ENCODE data around the gene YEATS2.
"Not testable (repeated sequence)": the region's sequence is repeated elsewhere in the genome, so short reads cannot be mapped to it uniquely, and the experiment has no call there.

YEATS2 gene

DNA sequence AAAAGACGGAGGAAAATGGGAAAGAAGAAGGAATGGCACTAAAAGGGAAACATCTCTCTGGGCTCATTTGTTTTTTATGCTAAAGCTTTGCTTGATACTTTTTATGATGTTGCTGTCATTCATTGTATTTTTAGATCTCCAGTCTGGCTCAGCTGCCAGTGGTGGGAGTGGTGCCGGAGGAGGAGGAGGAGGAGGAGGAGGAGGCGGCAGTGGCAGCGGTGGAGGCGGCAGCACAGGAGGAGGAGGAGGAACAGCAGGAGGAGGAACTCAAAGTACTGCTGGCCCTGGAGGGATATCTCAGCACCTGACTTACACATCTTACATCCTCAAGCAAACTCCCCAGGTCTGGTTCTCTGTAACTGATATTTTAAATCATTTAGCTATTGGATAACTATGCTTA, 78.2 kb downstream of the YEATS2 start:
- DNase-seq (ENCODE audit: low read depth in 1 of 2, low spot score in 1 of 2), result no peak

DNA sequence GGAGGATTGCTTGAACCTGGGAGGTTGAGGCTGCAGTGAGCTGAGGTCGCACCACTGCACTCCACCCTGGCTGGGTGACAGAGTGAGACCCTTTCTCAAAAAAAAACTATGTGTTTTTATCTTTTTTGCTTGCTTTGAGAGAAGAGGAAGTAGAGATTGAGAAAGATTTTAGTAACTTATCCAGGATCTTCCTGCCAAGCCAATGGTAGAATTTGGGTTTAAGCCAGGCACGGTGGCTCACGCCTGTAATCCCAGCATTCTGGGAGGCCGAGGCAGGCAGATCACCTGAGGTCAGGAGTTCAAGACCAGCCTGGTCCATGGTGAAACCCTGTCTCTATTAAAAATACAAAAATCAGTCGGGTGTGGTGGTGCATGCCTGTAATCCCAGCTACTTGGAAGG, 78.9 kb downstream of the YEATS2 start:
- DNase-seq (ENCODE audit: low read depth in 1 of 2, low spot score in 1 of 2), result not testable (repeated sequence)

DNA sequence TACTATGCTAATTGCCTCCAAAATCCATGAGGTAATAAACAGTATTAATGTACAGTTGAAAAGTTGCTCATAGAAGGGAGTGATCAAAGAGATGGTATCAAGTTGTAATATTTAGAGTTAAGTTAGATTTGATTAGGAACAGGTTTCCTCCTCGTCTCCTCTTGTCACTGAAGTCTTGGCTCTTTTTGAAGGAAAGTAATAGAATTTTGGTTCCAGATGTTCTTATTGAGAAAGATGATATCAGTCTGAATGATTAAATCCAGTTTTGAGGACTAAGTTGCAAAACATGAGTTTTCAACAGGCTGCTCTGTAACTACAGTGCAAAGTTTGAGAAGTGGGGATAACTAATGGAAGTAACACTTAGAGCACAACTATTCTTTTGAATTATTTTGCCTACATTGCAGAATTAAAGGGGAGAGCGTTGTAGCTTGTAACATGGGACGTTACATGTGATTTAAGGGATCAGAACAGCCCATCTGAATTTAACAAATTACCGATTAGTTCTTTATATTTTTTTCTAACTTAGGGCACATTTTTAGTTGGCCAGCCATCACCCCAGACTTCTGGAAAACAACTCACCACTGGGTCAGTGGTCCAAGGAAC, 79.5 kb downstream of the YEATS2 start:
- no peak for DNase-seq (ENCODE audit: low read depth in 1 of 2, low spot score in 1 of 2)

DNA sequence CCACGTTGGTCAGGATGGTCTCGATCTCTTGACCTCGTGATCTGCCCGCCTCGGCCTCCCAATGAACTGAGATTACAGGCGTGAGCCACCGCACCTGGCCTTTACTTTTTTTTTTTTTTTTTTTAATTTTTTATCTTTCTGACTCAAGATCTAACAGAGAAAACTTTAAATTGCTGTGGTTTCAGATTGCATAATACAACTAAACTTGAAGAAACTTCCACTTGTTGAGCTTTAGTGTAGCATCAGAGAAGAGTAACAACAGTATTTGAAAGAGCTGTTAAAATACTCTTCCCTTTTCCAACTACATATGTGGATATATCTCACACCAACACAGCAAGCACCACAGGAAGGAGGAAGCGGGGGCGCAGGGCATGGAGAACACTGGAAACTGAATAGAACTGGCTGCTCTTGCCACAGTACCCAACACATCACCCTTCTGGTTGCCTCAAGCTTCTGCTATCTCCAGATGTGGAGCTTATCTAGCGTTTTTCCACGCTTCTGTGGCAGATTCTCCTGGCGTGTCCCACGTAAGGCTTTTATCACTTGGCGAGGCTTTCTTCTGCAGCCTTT, 82.4 kb downstream of the YEATS2 start:
- no peak for DNase-seq (ENCODE audit: low read depth in 1 of 2, low spot score in 1 of 2)

DNA sequence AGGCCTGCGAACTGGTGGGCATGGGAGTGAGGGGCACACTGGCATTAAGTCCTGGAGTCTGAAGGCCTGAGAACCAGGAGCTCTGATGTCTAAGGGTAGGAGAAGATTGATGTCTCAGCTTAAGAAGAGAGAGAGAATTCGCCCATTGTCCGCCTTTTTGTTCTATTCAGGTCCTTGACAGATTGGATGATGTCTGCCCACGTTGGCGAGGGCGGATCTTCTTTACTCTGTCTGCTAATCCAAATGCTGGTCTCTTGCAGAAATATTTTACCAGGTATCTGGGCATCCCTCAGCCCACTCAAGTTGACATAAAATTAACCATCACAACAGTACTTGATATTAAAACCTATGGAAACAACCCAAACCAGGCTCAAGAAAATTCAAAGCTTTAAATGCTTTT, 83.6 kb downstream of the YEATS2 start:
- no peak for DNase-seq (ENCODE audit: low read depth in 1 of 2, low spot score in 1 of 2)

DNA sequence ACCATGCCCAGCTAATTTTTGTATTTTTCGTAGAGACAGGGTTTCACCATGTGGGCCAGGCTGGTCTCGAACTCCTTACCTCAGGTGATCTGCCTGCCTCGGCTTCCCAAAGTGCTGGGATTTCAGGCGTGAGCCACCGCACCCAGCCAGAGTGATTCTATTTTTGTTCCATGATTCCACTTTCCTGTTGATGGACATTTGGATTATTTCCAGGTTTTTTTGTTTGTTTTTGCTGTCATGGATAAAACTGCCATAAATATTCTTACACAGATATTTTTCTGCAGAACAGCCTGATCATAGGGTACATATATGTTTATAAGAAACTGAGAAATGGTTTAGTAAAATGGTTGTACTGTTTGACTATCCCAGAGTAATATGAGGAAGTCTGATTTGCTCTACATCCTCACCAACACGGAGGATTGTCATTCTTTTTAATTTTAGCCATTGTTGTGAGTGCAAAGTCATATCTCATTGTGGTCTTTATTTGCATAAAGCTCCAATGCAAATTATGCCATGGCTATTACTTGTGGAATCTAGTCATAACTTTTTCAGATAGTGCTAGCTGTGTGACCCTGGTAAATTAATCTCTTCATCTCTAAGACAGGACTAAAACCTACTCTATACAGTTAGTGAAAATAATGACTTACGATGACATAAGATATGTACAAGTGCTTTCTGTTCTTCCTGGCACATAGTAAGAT, 85.1 kb downstream of the YEATS2 start:
- no peak for DNase-seq (ENCODE audit: low read depth in 1 of 2, low spot score in 1 of 2)

DNA sequence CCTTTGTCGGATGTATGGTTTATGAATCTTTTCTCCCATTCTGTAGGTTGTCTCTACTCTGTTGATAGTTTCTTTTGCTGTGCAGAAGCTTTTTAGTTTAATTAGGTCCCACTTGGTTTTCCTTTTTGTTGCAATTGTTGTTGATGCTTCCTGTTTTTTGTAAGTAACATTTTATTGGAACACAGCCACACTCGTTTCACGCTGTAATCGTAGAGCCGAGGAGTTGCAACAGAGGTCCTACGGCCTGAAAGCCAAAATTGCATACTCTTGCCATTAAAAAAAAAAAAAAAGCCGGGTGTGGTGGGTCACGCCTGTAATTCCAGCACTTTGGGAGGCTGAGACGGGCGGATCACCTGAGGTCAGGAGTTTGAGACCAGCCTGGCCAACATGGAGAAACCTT, 86.9 kb downstream of the YEATS2 start:
- DNase-seq (ENCODE audit: low read depth in 1 of 2, low spot score in 1 of 2), result not testable (repeated sequence)

DNA sequence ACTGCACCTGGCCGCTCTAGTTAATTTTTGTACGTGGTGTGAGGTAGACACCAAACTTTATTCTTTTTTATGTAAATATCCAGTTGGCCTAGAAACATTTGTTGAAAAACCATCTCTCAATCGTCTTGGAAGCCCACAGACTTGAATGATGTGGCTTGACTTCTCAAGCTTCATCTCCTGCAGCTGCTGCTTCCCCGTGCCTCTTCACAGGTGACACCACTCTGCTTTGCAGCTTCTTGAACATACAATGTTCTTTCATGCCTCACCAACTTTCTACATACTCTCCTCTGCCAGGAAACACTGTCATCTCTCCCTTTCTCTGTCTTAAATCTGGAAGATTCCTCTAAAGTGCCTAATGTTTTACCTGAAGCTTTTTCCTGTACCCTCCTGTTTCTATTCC, 92.2 kb downstream of the YEATS2 start:
- DNase-seq (ENCODE audit: low read depth in 1 of 2, low spot score in 1 of 2), result no peak

DNA sequence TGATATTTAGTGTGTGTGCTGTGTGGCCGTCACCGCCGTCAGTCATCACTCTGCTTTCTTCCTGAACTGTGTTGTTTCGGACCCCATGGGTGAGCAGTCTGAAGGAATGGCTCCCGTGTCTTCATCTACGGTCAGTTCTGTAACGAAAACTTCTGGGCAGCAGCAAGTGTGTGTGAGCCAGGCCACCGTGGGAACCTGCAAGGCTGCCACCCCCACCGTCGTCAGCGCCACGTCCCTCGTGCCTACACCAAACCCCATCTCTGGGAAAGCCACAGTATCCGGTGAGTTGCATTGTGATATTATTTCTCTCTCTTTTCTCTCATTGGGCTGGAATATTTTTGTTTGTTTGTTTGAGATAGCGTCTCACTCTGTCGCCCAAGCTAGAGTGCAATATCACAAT, 93.1 kb downstream of the YEATS2 start:
- DNase-seq (ENCODE audit: low read depth in 1 of 2, low spot score in 1 of 2), result no peak

DNA sequence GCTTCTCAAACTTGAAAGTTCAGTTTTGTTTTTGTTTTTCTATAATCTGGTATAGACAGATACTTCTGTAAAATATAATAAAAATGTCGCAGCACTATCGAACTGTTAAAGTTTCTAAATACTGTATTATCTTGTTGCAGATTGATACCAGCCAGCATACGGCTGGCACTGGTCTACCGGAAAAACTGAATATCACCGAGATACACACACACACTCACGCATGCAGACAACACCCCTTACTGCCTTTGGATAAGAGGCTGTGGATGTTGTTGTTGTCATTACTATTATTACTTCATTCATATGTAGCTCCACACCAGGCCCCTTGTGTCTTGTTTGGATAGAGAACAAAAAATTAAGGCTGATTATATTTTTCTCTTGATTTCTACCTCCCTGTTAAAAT, 95.4 kb downstream of the YEATS2 start:
- no peak for DNase-seq (ENCODE audit: low read depth in 1 of 2, low spot score in 1 of 2)

DNA sequence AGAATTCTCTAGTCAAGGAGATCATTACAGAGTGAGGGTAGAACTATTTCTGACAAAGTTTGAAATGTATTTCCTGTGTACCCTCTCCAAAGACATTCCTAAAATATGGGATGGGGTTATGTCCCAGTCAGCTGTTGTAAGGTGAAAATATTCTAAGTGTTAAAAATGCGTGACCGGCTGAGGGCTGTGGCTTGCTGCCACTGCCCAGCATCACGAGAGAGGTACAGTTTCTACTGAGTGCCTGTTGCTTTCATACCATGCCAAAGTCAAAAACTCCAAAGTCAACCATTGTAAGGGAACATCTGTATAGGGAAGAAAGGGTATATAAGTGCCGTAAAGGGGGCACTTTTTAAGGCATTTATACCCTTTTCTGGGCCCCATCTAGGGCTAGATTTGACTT, 96.9 kb downstream of the YEATS2 start:
- no peak for DNase-seq (ENCODE audit: low read depth in 1 of 2, low spot score in 1 of 2)

DNA sequence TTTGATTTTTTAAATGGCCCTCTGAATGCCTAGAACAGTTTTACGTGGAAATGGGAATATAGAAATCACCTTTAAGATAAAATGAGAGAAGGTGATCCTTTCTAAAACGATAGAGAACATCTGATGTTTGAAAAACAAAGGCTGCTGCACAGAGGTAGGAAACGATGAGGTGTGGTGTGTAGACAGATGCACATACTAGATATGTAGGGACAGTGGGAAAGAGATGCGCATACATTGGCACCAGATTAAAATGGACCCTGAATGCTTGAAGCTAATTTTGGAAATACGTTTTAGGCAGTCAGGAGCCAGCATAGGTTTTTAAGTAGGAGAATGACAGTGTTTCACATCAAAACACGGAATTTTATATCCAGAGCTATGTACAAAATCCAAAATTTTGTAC, 98.8 kb downstream of the YEATS2 start:
- no peak for DNase-seq (ENCODE audit: low read depth in 1 of 2, low spot score in 1 of 2)

DNA sequence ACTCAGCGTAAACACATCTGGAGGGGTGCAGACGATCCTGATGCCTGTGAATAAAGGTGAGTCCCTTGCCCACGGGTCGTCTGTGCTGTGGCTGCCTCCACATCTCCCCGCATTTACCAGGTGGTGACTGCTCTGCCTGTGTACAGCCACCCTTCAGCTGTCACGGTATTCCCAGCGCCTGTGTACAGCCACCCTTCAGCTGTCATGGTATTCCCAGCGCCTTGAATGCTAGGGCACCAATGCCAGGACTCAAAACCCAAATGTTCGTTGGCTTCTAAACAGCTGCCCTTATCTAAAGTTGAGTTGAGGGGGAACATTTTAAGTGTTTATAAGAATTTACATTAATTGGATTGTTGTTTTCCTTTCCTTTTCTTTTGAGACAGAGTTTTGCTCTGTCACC, 100.4 kb downstream of the YEATS2 start:
- DNase-seq (ENCODE audit: low read depth in 1 of 2, low spot score in 1 of 2), result no peak

DNA sequence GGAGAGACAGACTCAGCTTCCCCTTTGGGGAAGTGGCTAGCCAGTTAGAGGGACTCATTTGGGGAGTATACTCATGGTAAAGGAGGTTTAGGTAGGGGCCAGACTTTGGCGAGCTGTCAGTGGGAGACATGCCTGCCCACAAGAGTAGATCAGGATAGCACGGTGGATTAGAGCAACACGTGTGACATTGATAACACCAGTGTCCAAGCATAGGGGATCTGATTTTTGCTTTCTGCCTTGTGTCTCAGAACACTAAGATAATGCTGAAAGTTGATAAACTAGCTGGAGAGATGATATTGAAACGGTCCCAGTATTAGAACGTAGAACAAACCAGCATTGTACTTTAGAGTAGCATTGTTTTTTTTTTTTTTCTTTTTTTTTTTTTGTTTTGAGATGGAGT, 101.9 kb downstream of the YEATS2 start:
- no peak for DNase-seq (ENCODE audit: low read depth in 1 of 2, low spot score in 1 of 2)

DNA sequence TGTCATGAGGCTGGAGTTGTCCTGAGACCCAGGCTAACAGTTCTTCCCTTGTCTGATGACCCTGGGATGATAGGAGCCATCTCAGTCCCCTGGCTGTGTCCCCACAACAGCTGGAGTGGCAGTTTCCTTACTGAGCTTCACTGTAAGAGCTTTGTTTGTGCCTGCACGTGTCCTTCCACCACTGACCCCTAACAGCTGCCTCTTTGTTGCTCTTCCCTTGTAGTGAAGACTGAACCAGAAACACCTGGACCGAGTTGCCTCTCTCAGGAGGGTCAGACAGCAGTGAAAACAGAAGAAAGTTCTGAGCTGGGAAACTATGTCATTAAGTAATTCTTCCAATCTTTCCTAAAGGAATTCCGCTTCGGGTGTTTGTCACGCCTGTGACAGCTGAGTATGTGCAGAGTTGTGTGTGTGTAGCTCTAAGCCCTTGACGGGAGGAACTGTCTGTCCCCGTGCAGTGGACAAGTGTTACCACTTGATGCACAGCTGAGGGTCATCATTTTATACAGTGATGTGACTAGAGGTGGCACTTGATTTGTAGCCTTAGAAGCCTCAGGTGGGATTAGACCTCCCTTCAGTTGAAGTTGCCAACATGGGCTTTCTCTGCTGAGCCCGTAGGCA, 102.8 kb downstream of the YEATS2 start:
- no peak for DNase-seq (ENCODE audit: low read depth in 1 of 2, low spot score in 1 of 2)

DNA sequence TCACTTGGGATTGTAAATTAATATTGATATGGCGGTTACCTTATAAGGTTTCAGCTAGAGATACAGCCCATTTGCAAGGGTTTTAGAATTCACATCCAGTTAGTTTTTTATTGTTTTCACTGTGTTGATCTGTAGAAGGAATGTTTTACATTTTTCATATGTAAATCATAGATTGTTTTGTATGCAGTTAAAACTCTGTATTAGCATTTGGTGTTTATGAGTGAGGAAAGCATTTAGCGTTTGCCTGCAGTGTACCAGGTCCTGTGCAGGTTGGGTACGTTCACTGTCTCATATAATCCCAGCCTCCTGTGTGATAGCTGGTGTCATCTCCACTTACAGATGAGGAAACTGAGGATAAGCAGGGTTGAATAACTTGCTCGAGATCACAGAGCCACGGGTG, 104.0 kb downstream of the YEATS2 start:
- no peak for DNase-seq (ENCODE audit: low read depth in 1 of 2, low spot score in 1 of 2)

DNA sequence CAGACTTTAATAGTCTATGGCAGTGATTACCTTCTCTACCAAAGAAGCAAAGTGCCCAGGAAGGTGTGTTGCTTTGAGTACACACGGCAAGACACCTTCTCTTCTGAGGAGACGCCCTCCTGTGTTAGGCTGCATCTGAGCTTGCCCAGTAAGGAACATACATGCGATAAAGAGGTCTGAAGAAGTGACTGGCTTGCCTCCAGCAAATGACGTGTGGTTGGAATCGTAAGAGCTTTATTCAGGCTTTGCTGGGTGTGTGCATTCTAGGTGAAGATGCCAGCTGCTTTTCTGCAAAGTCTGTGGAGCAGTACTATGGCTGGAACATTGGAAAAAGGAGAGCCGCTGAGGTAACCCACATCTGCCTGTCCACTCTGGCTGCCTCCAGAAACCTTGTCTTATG, 105.4 kb downstream of the YEATS2 start:
- DNase-seq (ENCODE audit: low read depth in 1 of 2, low spot score in 1 of 2), result no peak

DNA sequence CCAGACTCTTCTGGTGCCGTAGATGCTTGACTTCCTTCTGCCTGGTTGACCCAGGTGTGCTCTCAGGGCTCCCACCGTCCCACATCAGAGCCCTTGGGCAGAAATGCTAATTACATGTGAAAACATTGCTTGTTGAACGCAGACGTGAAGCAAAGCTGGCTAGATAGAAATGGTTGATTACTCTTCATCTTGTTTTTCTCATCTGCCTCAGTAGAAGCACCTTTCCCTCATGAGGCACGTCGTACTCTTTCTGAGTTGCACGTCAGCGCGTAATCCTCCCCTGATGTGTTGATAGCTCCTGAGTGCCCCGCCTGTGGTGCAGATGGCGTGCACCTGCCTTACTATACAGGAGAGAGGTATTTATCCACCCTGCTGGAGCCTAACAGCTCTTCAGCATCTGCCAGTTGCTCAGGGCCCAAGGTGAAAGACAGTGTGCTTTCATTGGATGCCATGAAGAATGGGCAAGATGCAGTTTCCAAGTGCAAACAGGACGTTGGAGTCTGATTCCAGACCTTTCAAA, 109.7 kb downstream of the YEATS2 start:
- no peak for DNase-seq (ENCODE audit: low read depth in 1 of 2, low spot score in 1 of 2)

DNA sequence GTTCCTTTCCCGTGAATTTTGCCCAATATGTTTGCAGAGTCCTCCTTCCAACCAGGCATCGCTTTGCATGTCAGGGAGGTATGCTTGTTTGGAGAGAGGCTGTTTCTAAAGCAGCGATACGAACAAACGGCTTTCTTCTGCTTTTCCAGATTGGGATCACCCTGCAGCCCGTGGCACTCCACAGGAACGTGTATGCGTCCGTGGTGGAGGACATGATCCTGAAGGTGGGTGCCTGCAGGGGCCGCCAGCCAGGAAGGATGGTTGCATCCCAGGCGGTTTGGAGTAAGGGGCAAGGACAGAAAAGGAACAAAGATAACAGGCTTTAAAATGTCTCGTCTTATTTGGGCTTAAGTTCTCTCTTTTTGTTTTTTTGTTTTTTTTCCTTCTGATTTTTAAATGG, 110.3 kb downstream of the YEATS2 start:
- DNase-seq (ENCODE audit: low read depth in 1 of 2, low spot score in 1 of 2), result no peak

DNA sequence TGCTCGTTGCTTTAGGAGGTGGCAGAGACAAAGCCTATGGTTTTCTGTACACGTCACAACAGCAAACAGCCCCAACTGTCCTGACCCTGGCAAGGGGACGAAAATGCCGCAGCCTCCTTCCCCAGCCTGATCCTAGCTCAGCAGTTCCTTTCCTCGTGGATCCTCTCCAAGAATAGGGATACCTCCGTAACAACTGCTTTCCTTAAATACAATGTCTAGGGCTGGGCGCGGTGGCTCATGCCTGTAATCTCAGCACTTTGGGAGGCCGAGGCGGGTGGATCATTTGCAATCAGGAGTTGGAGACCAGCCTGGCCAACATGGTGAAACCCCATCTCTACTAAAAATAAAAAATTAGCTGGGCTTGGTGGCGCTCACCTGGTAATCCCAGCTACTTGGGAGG, 110.8 kb downstream of the YEATS2 start:
- DNase-seq (ENCODE audit: low read depth in 1 of 2, low spot score in 1 of 2), result no peak

DNA sequence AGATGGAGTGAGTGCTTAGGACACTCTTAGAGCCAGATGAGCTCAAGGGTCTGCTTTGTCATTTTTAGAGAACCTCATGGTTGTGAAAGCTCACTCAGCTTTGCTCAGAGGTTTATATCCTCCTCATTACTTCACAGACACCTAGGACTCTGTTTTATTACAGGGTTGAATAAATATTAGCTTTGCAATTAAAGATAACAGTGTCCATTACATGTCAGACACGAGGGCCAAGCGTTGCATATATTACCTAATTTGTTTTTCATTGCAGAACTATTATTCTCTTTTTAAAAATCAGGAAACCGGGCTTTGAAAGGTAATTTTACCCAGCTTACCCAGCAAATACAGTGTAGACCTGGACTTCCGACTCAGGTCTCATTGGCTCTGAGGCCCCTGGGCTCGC, 111.7 kb downstream of the YEATS2 start:
- DNase-seq (ENCODE audit: low read depth in 1 of 2, low spot score in 1 of 2), result no peak
